AG04449 (cell line): Measurements from ENCODE around the gene EPHA6.

Experiments
- CTCF ChIA-PET: fragments of 350-600 bp; formaldehyde crosslinking; extraction: SDS; loops from one replicate; lab custom pipeline; 2021; ENCODE audit warnings: antibody characterized with exemption; lab: Yijun Ruan, JAX
- POLR2A ChIA-PET: fragments of 400-600, 350-600 bp; formaldehyde crosslinking; extraction: SDS; loops from one replicate; lab custom pipeline; 2020; ENCODE audit warnings: antibody characterized with exemption, inconsistent platforms; lab: Yijun Ruan, JAX
- DNase-seq: peaks from one replicate; pipeline ENCODE4 v3.0.0-alpha.2; 2010; ENCODE audit warnings: low read depth, low spot score
- H3K4me3 ChIP-seq: 2 replicates; pipeline ENCODE4 v1.5.1; 2011; ENCODE audit warnings: low read depth, mild to moderate bottlenecking, control low read depth, low read length
- CTCF ChIP-seq: IDR thresholded peaks from one replicate; pipeline ENCODE4 v1.5.1; 2011; ENCODE audit warnings: mild to moderate bottlenecking, moderate library complexity, low read length, control low read depth, inconsistent platforms; ENCODE audit not compliant: insufficient read depth; ENCODE audit errors: missing control alignments

Gene EPHA6

GRCh38 chr3:97488741-97489140, 674.3 kb downstream of the EPHA6 start:
- TF ChIP-seq CTCF, result no peak
- POLR2A ChIA-PET, result no interaction called here
- CTCF ChIA-PET, result no interaction called here
- no peak overlapping the region for H3K4me3 ChIP-seq
- DNase-seq, result no peak

GRCh38 chr3:97495896-97496295, 681.5 kb downstream of the EPHA6 start:
- DNase-seq, result no peak
- TF ChIP-seq CTCF, result no peak

DNA sequence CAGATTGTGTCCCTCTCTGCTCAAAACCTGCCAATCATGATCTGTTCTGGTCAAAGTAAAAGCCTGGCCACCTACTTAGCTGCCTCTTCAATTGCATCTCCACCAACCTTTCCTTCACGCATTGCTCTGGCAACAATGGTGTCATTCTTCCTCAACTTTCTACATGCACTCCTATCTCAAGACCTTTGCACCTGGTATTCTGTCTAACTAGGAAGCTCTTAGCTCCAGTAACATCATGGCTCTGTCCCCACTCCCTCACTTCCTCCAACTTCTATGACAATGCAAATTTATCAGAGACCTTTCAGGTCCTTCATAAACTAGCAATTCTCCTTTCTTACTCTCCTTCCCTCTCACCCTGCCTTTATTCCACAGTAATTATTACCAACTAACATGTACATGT, 682.7 kb downstream of the EPHA6 start:
- TF ChIP-seq CTCF, result no peak
- DNase-seq, result no peak
- POLR2A ChIA-PET, result no interaction called here
- CTCF ChIA-PET, result no interaction called here
- no peak overlapping the region for H3K4me3 ChIP-seq

More at GRCh38 chr3:97495896-97496295, 681.5 kb downstream of the EPHA6 start:
- POLR2A ChIA-PET, result no interaction called here
- CTCF ChIA-PET, result no interaction called here
- no peak overlapping the region for H3K4me3 ChIP-seq

DNA sequence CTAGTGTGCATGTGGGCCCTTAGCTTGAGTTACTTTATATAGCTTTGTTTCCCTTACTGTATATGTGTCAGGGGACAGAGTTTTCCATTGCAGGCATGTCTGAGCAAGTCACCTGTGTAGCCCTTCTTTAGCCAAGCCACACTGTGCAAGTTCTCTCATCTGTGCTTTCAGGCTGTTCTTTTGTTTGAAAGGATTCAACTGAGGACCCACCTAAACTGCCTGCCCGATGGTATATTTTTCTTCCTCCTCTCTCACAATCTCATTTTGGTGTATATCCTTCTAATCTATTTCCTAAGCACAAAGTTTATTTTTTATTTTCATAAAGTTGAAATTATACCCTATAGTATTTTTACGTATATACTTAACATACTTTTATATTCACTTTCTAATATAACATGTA, 690.1 kb downstream of the EPHA6 start:
- no peak for TF ChIP-seq CTCF
- DNase-seq, result no peak
- H3K4me3 ChIP-seq, result no peak overlapping the region
- CTCF ChIA-PET, result no interaction called here
- POLR2A ChIA-PET, result no interaction called here

GRCh38 chr3:97510795-97511194, 696.4 kb downstream of the EPHA6 start:
- CTCF ChIA-PET, result no interaction called here
- H3K4me3 ChIP-seq, result no peak overlapping the region
- POLR2A ChIA-PET, result no interaction called here
- no peak for DNase-seq
- TF ChIP-seq CTCF, result no peak

DNA sequence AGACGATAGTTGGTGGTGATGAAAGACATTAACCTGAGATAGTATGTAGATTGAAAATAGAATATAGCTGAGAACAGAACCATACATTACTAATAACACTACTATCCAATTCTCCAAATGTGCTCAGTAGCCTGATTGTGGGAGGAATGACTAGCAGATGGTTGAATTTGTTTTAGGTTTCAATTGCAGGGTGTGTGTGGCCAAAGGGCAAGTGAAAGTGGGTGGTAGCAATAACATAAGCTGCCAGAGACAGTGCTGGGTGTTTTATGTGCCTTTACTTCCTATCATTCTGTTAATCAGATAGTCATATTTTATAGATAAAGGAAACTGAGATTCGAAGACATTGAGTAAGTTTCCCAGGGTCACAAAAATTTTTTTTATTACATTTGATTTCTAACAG, 700.7 kb downstream of the EPHA6 start:
- no peak for TF ChIP-seq CTCF
- H3K4me3 ChIP-seq, result no peak overlapping the region
- DNase-seq, result no peak
- ChIA-PET CTCF (no interaction called here), POLR2A (no interaction called here)
